GM23338 (cell line): ENCODE data around the gene SGK1. TPM values are rescaled to one million over a fixed set of nuclear protein-coding genes. Genes with fewer than 3 reads are reported as not detected.

Source experiments
- ATAC-seq: fragments of 200-7000 bp; cut with Tn5 transposase; 3 replicates; pipeline ENCODE4 v1.9.1; 2020
- DNase-seq: peaks from one replicate; pipeline ENCODE4 v3.0.0-alpha.2; 2015; ENCODE audit warnings: low spot score
- H2AFZ ChIP-seq: fragments of 200-600 bp; sonication (generic); 2 replicates; pipeline ENCODE4 v1.8.0; 2016; ENCODE audit warnings: antibody characterized with exemption, mild to moderate bottlenecking, moderate library complexity
- H3F3A ChIP-seq: fragments of 200-600 bp; sonication (generic); replicated peaks from 2 replicates; pipeline ENCODE4 v1.8.0; 2017; ENCODE audit warnings: antibody characterized with exemption, mixed run types, low read depth
- H3K27ac ChIP-seq: fragments of 200-600 bp; sonication (generic); 2 replicates; pipeline ENCODE4 v1.6.1; 2016; ENCODE audit warnings: low read depth
- H3K27me3 ChIP-seq: fragments of 200-600 bp; sonication (generic); 2 replicates; pipeline ENCODE4 v1.8.0; 2016; ENCODE audit warnings: mild to moderate bottlenecking, mixed run types, moderate library complexity; ENCODE audit not compliant: insufficient read depth
- H3K36me3 ChIP-seq: fragments of 200-600 bp; sonication (generic); 2 replicates; pipeline ENCODE4 v1.8.0; 2016; ENCODE audit warnings: mild to moderate bottlenecking; ENCODE audit not compliant: insufficient read depth
- H3K4me1 ChIP-seq: fragments of 200-600 bp; sonication (generic); 2 replicates; pipeline ENCODE4 v1.8.0; 2016; ENCODE audit warnings: mild to moderate bottlenecking, moderate library complexity; ENCODE audit not compliant: insufficient read depth
- H3K4me2 ChIP-seq: fragments of 200-600 bp; sonication (generic); 2 replicates; pipeline ENCODE4 v1.7.1; 2017; ENCODE audit warnings: mixed run types
- H3K4me3 ChIP-seq: fragments of 200-600 bp; sonication (generic); 2 replicates; pipeline ENCODE4 v1.6.1; 2016; ENCODE audit warnings: mixed run types
- H3K79me2 ChIP-seq: fragments of 200-600 bp; sonication (generic); replicated peaks from 2 replicates; pipeline ENCODE4 v1.8.0; 2017; ENCODE audit warnings: mild to moderate bottlenecking; ENCODE audit not compliant: insufficient read depth
- H3K9me2 ChIP-seq: fragments of 200-600 bp; sonication (generic); 2 replicates; pipeline ENCODE4 v1.8.0; 2017; ENCODE audit not compliant: insufficient read depth
- H4K20me1 ChIP-seq: fragments of 200-600 bp; sonication (generic); replicated peaks from 2 replicates; pipeline ENCODE4 v1.8.0; 2017; ENCODE audit warnings: mild to moderate bottlenecking; ENCODE audit not compliant: insufficient read depth
- H3K27ac Mint-ChIP-seq: 2 replicates; pipeline ENCODE4 v1.8.0; 2020; ENCODE audit warnings: inconsistent platforms, mild to moderate bottlenecking, moderate library complexity, mixed read lengths
- H3K27me3 Mint-ChIP-seq: 3 replicates; pipeline ENCODE4 v1.8.0; 2022; ENCODE audit warnings: low read depth, mild to moderate bottlenecking, moderate library complexity, mixed read lengths, inconsistent platforms; ENCODE audit not compliant: insufficient read depth, poor library complexity
- H3K36me3 Mint-ChIP-seq: 3 replicates; pipeline ENCODE4 v1.8.0; 2021; ENCODE audit warnings: low read depth, mild to moderate bottlenecking, inconsistent platforms, moderate library complexity, mixed read lengths
- H3K4me1 Mint-ChIP-seq: 3 replicates; pipeline ENCODE4 v1.8.0; 2020; ENCODE audit warnings: mild to moderate bottlenecking, inconsistent platforms, mixed read lengths
- H3K4me3 Mint-ChIP-seq: 3 replicates; pipeline ENCODE4 v1.8.0; 2021; ENCODE audit warnings: moderate library complexity, mild to moderate bottlenecking, inconsistent platforms, mixed read lengths
- H3K9me3 Mint-ChIP-seq: 3 replicates; pipeline ENCODE4 v1.8.0; 2020; ENCODE audit warnings: moderate library complexity, mild to moderate bottlenecking, inconsistent platforms, mixed read lengths
- CTCF ChIP-seq, 2 experiments: fragments of 200-600 bp in 1 of 2; sonication (generic) in 1 of 2; conservative IDR thresholded peaks; 2 replicates each; pipeline versions ENCODE4 v1.5.1 to v1.6.1; 2016 to 2017; ENCODE audit warnings: antibody characterized with exemption in 2 of 2, low read depth in 2 of 2, mild to moderate bottlenecking in 2 of 2, moderate library complexity in 1 of 2
- ETS1 ChIP-seq: IDR thresholded peaks from 2 replicates; pipeline ENCODE4 v1.6.1; 2016; ENCODE audit warnings: antibody characterized with exemption
- EZH2 ChIP-seq: fragments of 200-600 bp; sonication (generic); IDR thresholded peaks from one replicate; pipeline ENCODE4 v1.8.0; 2017; ENCODE audit warnings: antibody characterized with exemption, mild to moderate bottlenecking, low read depth; ENCODE audit not compliant: unreplicated experiment
- EZH2phosphoT487 ChIP-seq: fragments of 200-600 bp; sonication (generic); IDR thresholded peaks from one replicate; pipeline ENCODE4 v1.8.1; 2018; ENCODE audit warnings: antibody characterized with exemption; ENCODE audit not compliant: unreplicated experiment
- JUNB ChIP-seq: IDR thresholded peaks from one replicate; pipeline ENCODE4 v1.6.1; 2016; ENCODE audit warnings: antibody characterized with exemption; ENCODE audit not compliant: unreplicated experiment
- NANOG ChIP-seq: IDR thresholded peaks from 2 replicates; pipeline ENCODE4 v1.6.1; 2016; ENCODE audit warnings: antibody characterized with exemption, borderline replicate concordance
- POLR2AphosphoS5 ChIP-seq: IDR thresholded peaks from 2 replicates; pipeline ENCODE4 v1.6.1; 2016; ENCODE audit warnings: antibody characterized with exemption, low read depth
- REST ChIP-seq: IDR thresholded peaks from one replicate; pipeline ENCODE4 v1.6.1; 2018; ENCODE audit warnings: antibody characterized with exemption; ENCODE audit not compliant: unreplicated experiment
- STAT1 ChIP-seq: IDR thresholded peaks from one replicate; pipeline ENCODE4 v1.6.1; 2016; ENCODE audit warnings: antibody characterized with exemption; ENCODE audit not compliant: unreplicated experiment
- ZNF331 ChIP-seq: fragments of 250-450 bp; sonication (Bioruptor Pico); IDR thresholded peaks from 2 replicates; pipeline ENCODE4 v1.5.0; 2020; ENCODE audit warnings: low read depth, mild to moderate bottlenecking, moderate library complexity
- ZNF462 ChIP-seq: fragments of 250-450 bp; sonication (Bioruptor Pico); IDR thresholded peaks from 2 replicates; pipeline ENCODE4 v1.5.0; 2020; ENCODE audit warnings: mild to moderate bottlenecking, moderate library complexity
- polyA plus RNA-seq: library from polyadenylated mRNA; unstranded; fragments of >200 nt; fragmentation: Nextera tagmentation; extraction: Ambion mirVana; gene quantifications from 2 replicates; pipeline ENCODE4 v1.2.1, GENCODE V29; 2016
- total RNA-seq: library from RNA; depleted of rRNA; stranded (reverse); fragments of >200 nt; shearing (Covaris generic); gene quantifications from 2 replicates; pipeline ENCODE4 v1.2.3, GENCODE V29; 2014

Gene SGK1
- total and polyA plus RNA-seq, 2 experiments from 2014 or later, result 16.3 to 37.2 TPM

GRCh38 chr6:134245041-134245440 is 72.9 kb downstream of the SGK1 start:
- no peaks in the 10 kb centered on the region for H3F3A ChIP-seq
- no peaks in the 10 kb centered on the region for H3K36me3 ChIP-seq
- peaks cover 2% of the 10 kb centered on the region for H3K27me3 Mint-ChIP-seq
- H3K27me3 ChIP-seq, result no peaks in the 10 kb centered on the region
- no peak for TF ChIP-seq STAT1
- no peak for TF ChIP-seq EZH2
- TF ChIP-seq CTCF (conservative IDR thresholded peaks at IDR 0.05; ENCODE audit: low read depth in 2 of 2), result no peak
- no peak for TF ChIP-seq JUNB
- TF ChIP-seq ZNF462, result no peak
- TF ChIP-seq POLR2AphosphoS5, result no peak
- no peak for TF ChIP-seq ETS1
- no peak for TF ChIP-seq EZH2phosphoT487
- no peak for TF ChIP-seq REST
- no peak for TF ChIP-seq NANOG
- no peak for TF ChIP-seq ZNF331 (CRISPR knock-in tag)
- no peak overlapping the region for H3K4me2 ChIP-seq
- H3K36me3 Mint-ChIP-seq, result peaks cover 3% of the 10 kb centered on the region; the same call in 1 of the 3 replicates
- DNase-seq (no peak), ATAC-seq (no peak)
- H3K79me2 ChIP-seq, result no peaks in the 10 kb centered on the region
- no peak overlapping the region for H3K27ac ChIP-seq
- no peak overlapping the region for H3K27ac Mint-ChIP-seq
- H3K4me1 ChIP-seq, result peaks cover 3% of the 10 kb centered on the region; the same call in 1 of the 2 replicates
- no peak overlapping the region for H3K4me3 Mint-ChIP-seq
- no peaks in the 10 kb centered on the region for H4K20me1 ChIP-seq
- peaks cover 10% of the 10 kb centered on the region for H3K4me1 Mint-ChIP-seq
- H2AFZ ChIP-seq, result no peak overlapping the region
- H3K4me3 ChIP-seq, result no peak overlapping the region
- peaks cover 3% of the 10 kb centered on the region; the same call in 2 of the 3 replicates for H3K9me3 Mint-ChIP-seq
- no peaks in the 10 kb centered on the region for H3K9me2 ChIP-seq
